HUDEP-2 (cell line): ENCODE results near the gene NFE2L2.
"Not testable (repeated sequence)": the region's sequence is repeated elsewhere in the genome, so short reads cannot be mapped to it uniquely, and the experiment has no call there.

Experiments used
- DNase-seq, 76 experiments: peaks; one replicate each; lab custom pipeline; 2025; ENCODE audit not compliant: unreplicated experiment in 76 of 76; lab: John Stamatoyannopoulos, UW

NFE2L2 gene

GRCh38 chr2:177258059-177258458 is 6.5 kb downstream of the NFE2L2 start:
- no peak for DNase-seq

- DNase-seq, result no peak
Measured at GRCh38 chr2:177257471-177257870, 7.1 kb downstream of the NFE2L2 start.

- DNase-seq, result no peak
Measured at GRCh38 chr2:177256695-177257094, 7.8 kb downstream of the NFE2L2 start.

GRCh38 chr2:177256026-177256425 is 8.5 kb downstream of the NFE2L2 start:
- DNase-seq, result no peak

- no peak for DNase-seq
Measured at GRCh38 chr2:177255227-177255601, 9.3 kb downstream of the NFE2L2 start.

GRCh38 chr2:177254433-177255226 is 9.9 kb downstream of the NFE2L2 start:
- DNase-seq, result peak in 9 of 76 experiments; percentile 3 to 27 (median 17)

GRCh38 chr2:177253704-177254103 is 10.8 kb downstream of the NFE2L2 start:
- no peak for DNase-seq

- no peak for DNase-seq
Measured at GRCh38 chr2:177252808-177253531, 11.6 kb downstream of the NFE2L2 start.

- no peak for DNase-seq
Measured at GRCh38 chr2:177251165-177251542, 13.4 kb downstream of the NFE2L2 start.

- DNase-seq, result no peak
Measured at GRCh38 chr2:177250461-177250860, 14.1 kb downstream of the NFE2L2 start.

- no peak for DNase-seq
Measured at GRCh38 chr2:177249038-177249437, 15.5 kb downstream of the NFE2L2 start.

- DNase-seq, result no peak
Measured at GRCh38 chr2:177247693-177248262, 16.7 kb downstream of the NFE2L2 start.

- DNase-seq, result not testable (repeated sequence)
Measured at GRCh38 chr2:177246523-177247030, 17.9 kb downstream of the NFE2L2 start.

GRCh38 chr2:177246000-177246399 is 18.5 kb downstream of the NFE2L2 start:
- no peak for DNase-seq

- no peak for DNase-seq
Measured at GRCh38 chr2:177245010-177245422, 19.5 kb downstream of the NFE2L2 start.

GRCh38 chr2:177244244-177244771 is 20.2 kb downstream of the NFE2L2 start:
- no peak for DNase-seq

- DNase-seq, result no peak
Measured at GRCh38 chr2:177243476-177243875, 21.1 kb downstream of the NFE2L2 start.

- no peak for DNase-seq
Measured at GRCh38 chr2:177243073-177243472, 21.5 kb downstream of the NFE2L2 start.

GRCh38 chr2:177242121-177242987 is 22.2 kb downstream of the NFE2L2 start:
- DNase-seq, result no peak

- DNase-seq, result no peak
Measured at GRCh38 chr2:177241711-177242120, 22.8 kb downstream of the NFE2L2 start.
